Hepatic stellate cell (primary cell): ENCODE results near the gene JPH3.
"Not testable (repeated sequence)": the region's sequence is repeated elsewhere in the genome, so short reads cannot be mapped to it uniquely, and the experiment has no call there.

Experiments used
- DNase-seq: peaks from one replicate; pipeline ENCODE4 v3.0.0; 2011; ENCODE audit warnings: low spot score

The JPH3 gene

DNA sequence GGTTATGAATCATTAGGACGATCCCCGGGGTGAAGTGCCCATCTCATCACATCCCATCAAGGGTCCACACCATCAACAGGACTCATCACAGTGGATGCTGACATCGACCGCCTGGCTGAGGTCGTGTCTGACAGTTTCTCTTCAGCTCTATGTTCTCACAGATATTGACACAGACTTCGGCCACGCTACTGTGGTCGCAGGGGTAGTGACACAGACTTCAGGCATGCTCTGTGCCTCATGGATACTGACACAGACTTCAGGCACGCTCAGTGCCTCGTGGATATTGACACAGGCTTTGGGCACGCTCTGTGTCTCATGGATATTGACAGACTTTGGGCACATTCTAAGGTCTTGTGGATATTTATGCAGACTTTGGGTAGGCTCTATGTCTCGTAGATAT is 113.3 kb downstream of the JPH3 start:
- DNase-seq: no peak

DNA sequence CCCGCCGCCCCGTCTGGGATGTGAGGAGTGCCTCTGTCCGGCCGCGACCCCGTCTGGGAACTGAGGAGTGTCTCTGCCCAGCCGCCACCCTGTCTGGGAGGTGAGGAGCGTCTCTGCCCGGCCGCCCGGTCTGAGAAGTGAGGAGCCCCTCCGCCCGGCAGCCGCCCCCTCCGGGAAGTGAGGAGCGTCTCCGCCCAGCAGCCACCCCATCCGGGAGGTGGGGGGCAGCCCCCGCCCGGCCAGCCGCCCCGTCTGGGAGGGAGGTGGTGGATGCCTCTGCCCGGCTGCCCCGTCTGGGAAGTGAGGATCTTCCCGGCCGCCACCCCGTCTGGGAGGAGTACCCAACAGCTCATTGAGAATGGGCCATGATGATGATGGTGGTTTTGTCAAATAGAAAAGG is 116.5 kb downstream of the JPH3 start:
- DNase-seq: not testable (repeated sequence)

- no peak for DNase-seq
Observed at GRCh38 chr16:87720446-87720845, 118.1 kb downstream of the JPH3 start.

- DNase-seq: no peak
Observed at GRCh38 chr16:87721622-87722585, 119.6 kb downstream of the JPH3 start.

GRCh38 chr16:87722590-87723225 is 120.4 kb downstream of the JPH3 start:
- DNase-seq: no peak

DNA sequence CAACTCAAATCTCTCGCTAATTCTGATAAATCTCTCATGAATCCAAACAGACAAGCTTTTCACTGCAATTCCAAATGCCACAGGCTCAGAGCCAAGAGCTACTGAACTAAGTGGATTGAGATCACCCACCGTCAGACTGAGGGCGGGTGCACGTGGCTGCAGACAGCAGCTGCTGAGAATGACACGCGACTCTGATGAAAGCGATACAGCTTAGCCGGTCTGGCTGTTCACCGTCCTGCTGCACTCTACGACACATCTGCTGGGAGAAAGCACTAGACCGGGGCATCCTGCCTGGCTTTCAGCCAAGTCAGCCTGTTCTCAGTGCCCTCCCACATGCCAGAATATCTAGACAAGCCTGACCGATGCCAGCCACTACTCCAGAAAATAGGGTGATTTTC is 120.9 kb downstream of the JPH3 start:
- no peak for DNase-seq

GRCh38 chr16:87724490-87725291 is 122.4 kb downstream of the JPH3 start:
- no peak for DNase-seq

- no peak for DNase-seq
Observed at GRCh38 chr16:87725596-87726235, 123.4 kb downstream of the JPH3 start.

GRCh38 chr16:87726577-87726976 is 124.3 kb downstream of the JPH3 start:
- not testable (repeated sequence) for DNase-seq

DNA sequence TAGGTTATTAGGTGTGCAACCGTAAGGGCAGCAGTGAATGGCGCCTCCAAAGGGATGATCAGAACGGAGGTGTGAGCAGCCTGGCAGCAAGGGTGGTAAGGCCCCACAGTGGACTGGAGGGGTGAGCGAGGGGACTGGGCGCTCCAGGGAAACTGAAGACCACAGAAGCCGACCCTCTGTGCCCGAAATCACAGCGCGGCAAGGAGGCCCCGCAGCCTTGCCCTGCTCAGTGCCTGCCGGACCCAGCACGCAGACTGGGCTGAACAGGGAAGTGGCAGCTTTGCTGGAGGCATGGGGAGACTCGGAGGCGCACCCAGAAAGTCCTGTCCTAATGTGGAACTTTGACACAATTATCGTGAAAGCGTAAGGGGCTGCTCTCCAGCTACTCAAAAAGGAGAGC is 125.0 kb downstream of the JPH3 start:
- no peak for DNase-seq

- DNase-seq: no peak
Observed at GRCh38 chr16:87728026-87728425, 125.7 kb downstream of the JPH3 start.

GRCh38 chr16:87729266-87729954 is 127.1 kb downstream of the JPH3 start:
- DNase-seq: no peak

- no peak for DNase-seq
Observed at GRCh38 chr16:87731607-87732006, 129.3 kb downstream of the JPH3 start.

- no peak for DNase-seq
Observed at GRCh38 chr16:87733190-87733589, 130.9 kb downstream of the JPH3 start.

DNA sequence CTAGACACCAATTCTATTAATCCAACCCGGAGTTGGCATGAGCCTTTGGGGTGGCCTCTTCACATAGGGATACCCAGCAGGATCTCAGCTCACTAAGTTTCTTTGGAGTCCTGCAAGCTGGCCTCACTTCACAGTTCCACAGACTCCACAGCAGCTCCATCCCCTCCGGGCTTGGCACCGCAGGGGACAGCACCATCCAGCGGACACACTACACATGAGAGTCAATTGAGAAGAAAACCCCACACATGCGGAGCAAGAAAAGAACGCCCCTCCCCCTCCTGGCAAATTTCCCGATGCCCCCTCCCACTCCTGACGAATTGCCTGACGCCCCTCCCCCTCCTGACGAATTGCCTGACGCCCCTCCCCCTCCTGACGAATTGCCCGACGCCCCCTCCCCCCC is 132.3 kb downstream of the JPH3 start:
- no peak for DNase-seq

DNA sequence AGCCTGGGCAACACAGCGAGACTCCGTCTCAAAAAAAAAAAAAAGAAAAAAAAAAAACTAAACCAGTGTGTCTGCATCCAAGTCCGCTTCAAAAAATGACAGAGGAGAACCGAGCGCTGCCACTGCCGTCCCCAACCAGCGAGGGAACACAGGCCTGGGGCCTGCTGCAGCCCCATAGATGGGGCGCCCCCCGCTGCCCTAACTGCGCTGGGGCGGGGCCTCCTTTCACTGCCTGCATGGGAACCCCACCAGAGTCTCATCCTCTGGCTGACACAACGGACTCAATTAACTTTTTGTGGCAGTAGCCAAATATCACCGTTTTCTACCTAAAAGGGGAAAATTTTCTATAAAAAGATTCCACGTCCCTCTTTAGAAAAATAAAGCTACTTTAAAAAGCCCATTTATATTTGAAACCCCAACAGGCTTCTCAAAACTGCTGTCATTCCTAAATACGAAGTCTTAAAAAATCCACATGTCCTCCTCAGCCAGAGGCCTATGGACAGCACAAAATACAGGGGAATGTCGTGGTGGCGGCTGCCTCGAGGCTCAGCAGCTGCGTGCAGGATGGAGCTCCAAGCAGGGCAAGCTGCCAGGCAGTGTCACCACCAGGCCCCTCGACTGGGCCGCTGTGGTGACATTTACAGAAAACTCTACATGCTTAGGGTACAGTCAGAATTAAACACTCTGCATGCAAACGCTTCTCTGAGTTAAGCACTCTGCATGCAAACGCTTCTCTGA is 133.1 kb downstream of the JPH3 start:
- no peak for DNase-seq

GRCh38 chr16:87736008-87736382 is 133.7 kb downstream of the JPH3 start:
- no peak for DNase-seq

DNA sequence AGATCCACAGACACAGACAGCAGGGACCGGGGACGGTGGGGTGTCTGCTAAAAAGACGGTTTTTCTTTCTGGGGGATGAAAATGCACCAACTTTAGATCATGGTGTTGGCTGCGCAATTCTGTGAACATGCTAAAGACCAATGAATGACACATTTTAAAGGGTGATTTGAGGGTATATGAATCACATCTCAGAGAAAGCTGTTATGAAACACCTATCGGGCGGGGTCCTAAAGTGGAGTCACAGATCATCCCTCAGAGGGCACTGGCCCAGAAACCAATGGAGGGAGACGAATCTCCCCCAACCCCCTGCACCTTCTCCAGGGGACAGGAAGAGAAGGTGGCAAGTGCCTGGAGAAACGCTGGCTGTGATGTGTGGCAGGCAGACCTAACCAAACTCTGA is 137.5 kb downstream of the JPH3 start:
- DNase-seq: no peak

DNA sequence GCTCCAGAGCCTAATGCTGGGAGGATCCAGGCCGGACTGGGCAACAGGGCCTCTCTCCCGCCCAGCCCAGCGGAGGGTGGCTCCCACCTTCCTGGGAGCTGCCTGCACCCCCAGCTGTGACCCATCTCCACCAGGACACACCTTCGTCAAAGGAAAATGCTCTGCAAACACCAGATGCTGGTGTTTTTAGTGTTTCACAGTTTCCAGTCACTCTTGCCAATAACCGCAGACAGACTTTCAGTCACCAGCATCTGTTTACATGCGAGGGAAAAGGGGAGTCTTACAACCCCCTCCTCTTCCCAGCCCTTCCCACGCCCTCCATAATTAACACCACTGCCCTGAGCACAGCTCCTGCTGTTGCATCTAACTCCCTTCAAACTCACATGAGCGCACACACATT is 138.1 kb downstream of the JPH3 start:
- DNase-seq: no peak

GRCh38 chr16:87740909-87741424 is 138.7 kb downstream of the JPH3 start:
- DNase-seq: no peak
